ENCODE data around the gene KIF23. TPM values are rescaled to one million over a fixed set of nuclear protein-coding genes. Genes with fewer than 3 reads are reported as not detected.

The KIF23 gene
- total RNA-seq, 1 donor from 2014 or later, result 3.7 TPM

GRCh38 chr15:69466733-69467132 lies 52.6 kb downstream of the KIF23 start:
- no peaks in the 10 kb centered on the region for H3K27me3 ChIP-seq (ENCODE audit: control insufficient read depth, insufficient read depth, low read length)
- TF ChIP-seq CTCF (IDR thresholded peaks at IDR 0.05; ENCODE audit: insufficient read depth, low read length, severe bottlenecking), result no peak
- FAIRE-seq, result no peak
- no peak for DNase-seq (ENCODE audit: low read depth)
- no peaks in the 10 kb centered on the region for H3K36me3 ChIP-seq (ENCODE audit: control insufficient read depth, insufficient read depth, low read length)
- no peak overlapping the region for H3K4me3 ChIP-seq (ENCODE audit: low read depth, low read length)

GRCh38 chr15:69467636-69468035 lies 53.5 kb downstream of the KIF23 start:
- H3K36me3 ChIP-seq (ENCODE audit: control insufficient read depth, insufficient read depth, low read length), result no peaks in the 10 kb centered on the region
- DNase-seq (ENCODE audit: low read depth), result peak; percentile 50
- no peak for TF ChIP-seq CTCF (IDR thresholded peaks at IDR 0.05; ENCODE audit: insufficient read depth, low read length, severe bottlenecking)
- no peaks in the 10 kb centered on the region for H3K27me3 ChIP-seq (ENCODE audit: control insufficient read depth, insufficient read depth, low read length)
- no peak overlapping the region for H3K4me3 ChIP-seq (ENCODE audit: low read depth, low read length)
- FAIRE-seq, result no peak

GRCh38 chr15:69468241-69469121 lies 54.3 kb downstream of the KIF23 start:
- Histone ChIP-seq H3K27me3 (ENCODE audit: control insufficient read depth, insufficient read depth, low read length) (no peaks in the 10 kb centered on the region), H3K36me3 (ENCODE audit: control insufficient read depth, insufficient read depth, low read length) (no peaks in the 10 kb centered on the region), H3K4me3 (ENCODE audit: low read depth, low read length) (no peak overlapping the region)
- peak; percentile 83 for FAIRE-seq
- peak; percentile 98 for DNase-seq (ENCODE audit: low read depth)
- no peak for TF ChIP-seq CTCF (IDR thresholded peaks at IDR 0.05; ENCODE audit: insufficient read depth, low read length, severe bottlenecking)

- TF ChIP-seq CTCF (IDR thresholded peaks at IDR 0.05; ENCODE audit: insufficient read depth, low read length, severe bottlenecking), result no peak
- Histone ChIP-seq H3K27me3 (ENCODE audit: control insufficient read depth, insufficient read depth, low read length) (no peaks in the 10 kb centered on the region), H3K4me3 (ENCODE audit: low read depth, low read length) (no peak overlapping the region), H3K36me3 (ENCODE audit: control insufficient read depth, insufficient read depth, low read length) (no peaks in the 10 kb centered on the region)
- FAIRE-seq, result peak; percentile 23
- DNase-seq (ENCODE audit: low read depth), result peak; percentile 74
Measured at GRCh38 chr15:69469467-69470201, 55.5 kb downstream of the KIF23 start.

GRCh38 chr15:69472046-69472445 lies 57.9 kb downstream of the KIF23 start:
- no peak for FAIRE-seq
- H3K4me3 ChIP-seq (ENCODE audit: low read depth, low read length), result no peak overlapping the region
- H3K27me3 ChIP-seq (ENCODE audit: control insufficient read depth, insufficient read depth, low read length), result no peaks in the 10 kb centered on the region
- TF ChIP-seq CTCF (IDR thresholded peaks at IDR 0.05; ENCODE audit: insufficient read depth, low read length, severe bottlenecking), result no peak
- DNase-seq (ENCODE audit: low read depth), result no peak
- no peaks in the 10 kb centered on the region for H3K36me3 ChIP-seq (ENCODE audit: control insufficient read depth, insufficient read depth, low read length)
